GM18951 (cell line): ENCODE measurements around the gene UCK2.

Experiments
- POLR2A ChIP-seq: IDR thresholded peaks from 4 replicates; pipeline ENCODE4 v1.6.1; 2011; ENCODE audit warnings: mild to moderate bottlenecking; ENCODE audit not compliant: insufficient read length, insufficient read depth; ENCODE audit errors: extremely low read depth
- in situ Hi-C: fragments of 300-500 bp; cut with MboI; formaldehyde crosslinking; loops from one replicate; pipeline ENCODE4 v1.12.0; 2022; ENCODE audit warnings: low sequenced_read_pairs, mixed read lengths, inconsistent platforms; ENCODE audit not compliant: unreplicated experiment

Gene UCK2

GRCh38 chr1:165915932-165916348, 88.5 kb downstream of the UCK2 start:
- no peak for TF ChIP-seq POLR2A
- in situ Hi-C loops = no loop called here

- in situ Hi-C loops = no loop called here
- no peak for TF ChIP-seq POLR2A
Observed at GRCh38 chr1:165917166-165917565, 89.8 kb downstream of the UCK2 start.

GRCh38 chr1:165924117-165924516, 96.7 kb downstream of the UCK2 start:
- TF ChIP-seq POLR2A = no peak
- in situ Hi-C loops = no loop called here

- in situ Hi-C loops = loop anchor here (25.0 kb wide), 1 partner anchor 562 kb away; no protein-coding TSS in a partner anchor
- TF ChIP-seq POLR2A = no peak
Observed at GRCh38 chr1:165925498-165926079, 98.2 kb downstream of the UCK2 start.

GRCh38 chr1:165927169-165927568, 99.8 kb downstream of the UCK2 start:
- no peak for TF ChIP-seq POLR2A
- in situ Hi-C loops = loop anchor here (25.0 kb wide), 1 partner anchor 560 kb away; no protein-coding TSS in a partner anchor

DNA sequence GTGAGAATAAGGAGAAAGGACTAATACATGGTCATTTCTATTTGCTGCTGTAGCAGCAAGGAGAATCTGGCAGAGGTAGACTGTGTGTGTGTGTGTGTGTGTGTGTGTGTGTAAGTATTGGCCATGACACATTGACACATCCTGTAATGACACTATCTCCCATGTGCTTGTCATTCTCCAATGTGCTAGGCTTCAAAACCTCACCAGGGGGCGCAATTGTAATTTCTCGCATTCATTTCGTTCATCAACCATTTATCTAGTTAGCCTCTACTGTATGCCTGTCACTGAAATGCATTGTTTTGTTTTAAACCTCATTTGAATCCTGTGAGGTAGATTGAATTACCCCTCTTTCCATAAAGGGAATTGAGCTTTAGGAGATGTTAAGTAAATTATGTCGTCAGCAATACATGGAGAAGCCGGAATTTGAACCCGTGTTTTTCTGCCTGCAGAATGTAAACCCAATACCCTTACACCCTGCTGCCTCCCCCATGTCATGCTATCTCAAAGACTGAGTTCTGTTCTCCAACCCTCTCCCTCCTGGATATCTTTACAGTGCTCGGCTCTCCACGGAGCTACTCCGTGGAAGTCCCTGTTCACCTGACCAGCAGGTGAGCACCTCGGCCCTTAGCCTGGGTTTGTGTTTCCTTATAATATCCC, 100.8 kb downstream of the UCK2 start:
- in situ Hi-C loops = loop anchor here (25.0 kb wide), 1 partner anchor 559 kb away; no protein-coding TSS in a partner anchor
- no peak for TF ChIP-seq POLR2A

- TF ChIP-seq POLR2A = no peak
- in situ Hi-C loops = loop anchor here (25.0 kb wide), 1 partner anchor 556 kb away; no protein-coding TSS in a partner anchor
Observed at GRCh38 chr1:165930961-165931360, 103.5 kb downstream of the UCK2 start.

DNA sequence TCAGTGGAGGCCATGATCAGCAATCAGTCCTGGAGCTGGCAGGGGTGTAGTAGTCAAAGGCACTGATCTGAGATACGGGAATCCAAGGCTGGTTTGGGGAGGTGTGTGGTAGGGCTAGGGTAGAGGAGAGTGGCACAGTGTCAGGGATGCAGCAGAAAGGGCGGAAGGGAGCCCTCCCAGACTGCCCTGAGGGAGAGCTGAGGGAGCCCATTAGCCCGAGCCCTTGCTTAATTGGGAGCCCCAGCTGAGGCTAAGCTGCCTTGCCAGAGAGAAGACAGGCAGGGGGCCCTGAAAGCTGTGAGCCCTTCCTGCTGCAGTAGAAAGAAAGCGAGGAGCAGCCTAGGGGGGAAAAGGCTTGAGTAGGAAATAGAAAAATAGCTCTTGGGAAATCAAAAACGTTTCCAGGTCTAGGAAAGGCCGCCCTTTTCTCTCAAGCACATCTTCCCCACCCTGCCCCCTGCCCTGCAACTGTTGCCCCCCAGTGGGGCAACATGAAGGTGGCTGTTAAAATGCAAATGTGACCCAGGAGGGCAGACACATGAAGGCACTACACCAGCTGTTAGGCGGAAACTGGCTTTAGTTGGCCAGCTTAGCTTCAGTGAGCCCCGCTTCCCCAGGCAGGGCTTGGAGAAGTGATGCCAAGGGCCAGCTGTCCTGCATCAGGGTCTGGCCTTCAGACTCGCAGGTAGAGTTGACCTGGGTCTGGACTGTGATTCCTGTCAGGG, 106.2 kb downstream of the UCK2 start:
- in situ Hi-C loops = loop anchor here (25.0 kb wide), 1 partner anchor 554 kb away; no protein-coding TSS in a partner anchor
- no peak for TF ChIP-seq POLR2A

DNA sequence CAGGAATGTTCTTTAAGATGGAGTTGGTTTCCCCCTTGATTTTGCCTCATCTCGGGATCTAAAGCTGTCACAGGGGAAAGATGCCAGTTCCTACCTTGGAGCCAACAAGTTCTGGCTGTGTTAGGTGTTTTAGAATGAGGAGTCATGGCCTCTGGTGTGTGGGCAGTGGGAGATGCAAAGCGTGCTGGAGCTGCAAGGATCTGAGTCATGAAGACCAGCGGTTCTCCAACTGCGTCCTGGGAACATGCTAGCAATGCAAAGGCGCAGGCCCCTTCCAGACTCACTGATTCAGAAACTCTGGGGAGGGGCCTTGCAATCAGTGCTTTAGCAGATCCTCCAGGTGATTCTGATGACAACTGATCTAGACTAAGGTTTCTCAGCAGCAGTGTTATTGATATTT, 109.1 kb downstream of the UCK2 start:
- TF ChIP-seq POLR2A = no peak
- in situ Hi-C loops = loop anchor here (25.0 kb wide), 1 partner anchor 551 kb away; no protein-coding TSS in a partner anchor

DNA sequence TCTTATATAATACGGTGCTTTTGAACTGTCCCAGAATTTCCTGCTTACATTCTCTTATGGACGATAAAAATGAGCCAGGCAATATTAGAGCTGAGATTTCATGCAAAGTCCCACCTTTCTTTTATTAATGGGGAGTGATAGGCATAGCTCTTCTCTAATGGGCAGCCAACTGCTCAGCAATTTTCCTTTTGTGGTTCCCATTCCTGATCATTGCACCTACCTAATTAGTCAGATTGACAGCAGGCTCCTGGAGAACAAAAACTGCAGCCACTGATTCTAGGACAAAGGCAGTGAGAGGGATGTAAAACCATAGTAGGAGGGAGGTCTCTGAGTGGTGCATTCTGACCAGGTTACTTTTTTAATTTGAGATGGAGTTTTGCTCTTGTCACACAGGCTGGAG, 110.4 kb downstream of the UCK2 start:
- in situ Hi-C loops = loop anchor here (25.0 kb wide), 1 partner anchor 549 kb away; no protein-coding TSS in a partner anchor

GRCh38 chr1:165938844-165939243, 111.4 kb downstream of the UCK2 start:
- in situ Hi-C loops = loop anchor here (25.0 kb wide), 1 partner anchor 548 kb away; no protein-coding TSS in a partner anchor
- no peak for TF ChIP-seq POLR2A

More for the DNA sequence above, 110.4 kb downstream of the UCK2 start:
- no peak for TF ChIP-seq POLR2A

DNA sequence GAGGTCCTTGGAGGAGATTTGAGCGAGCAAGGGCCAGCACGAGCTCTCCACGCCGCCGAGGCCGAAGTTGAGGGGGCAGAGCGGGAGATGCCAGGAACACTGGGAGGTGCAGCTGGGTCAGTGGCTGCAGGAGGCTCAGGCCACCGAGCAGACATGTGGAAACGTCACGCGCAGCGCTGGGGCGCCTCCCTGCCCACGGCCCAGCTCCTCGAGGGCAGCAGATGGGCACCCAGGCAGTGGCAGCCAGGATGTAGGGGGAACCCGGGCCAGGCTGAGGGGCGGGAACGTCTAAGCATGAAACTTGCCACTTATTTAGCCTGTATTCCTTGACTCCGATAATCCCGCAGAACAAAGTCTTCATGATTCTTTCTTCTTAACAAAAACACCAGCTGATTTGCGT, 114.1 kb downstream of the UCK2 start:
- in situ Hi-C loops = loop anchor here (25.0 kb wide), 1 partner anchor 546 kb away; no protein-coding TSS in a partner anchor
- no peak for TF ChIP-seq POLR2A

DNA sequence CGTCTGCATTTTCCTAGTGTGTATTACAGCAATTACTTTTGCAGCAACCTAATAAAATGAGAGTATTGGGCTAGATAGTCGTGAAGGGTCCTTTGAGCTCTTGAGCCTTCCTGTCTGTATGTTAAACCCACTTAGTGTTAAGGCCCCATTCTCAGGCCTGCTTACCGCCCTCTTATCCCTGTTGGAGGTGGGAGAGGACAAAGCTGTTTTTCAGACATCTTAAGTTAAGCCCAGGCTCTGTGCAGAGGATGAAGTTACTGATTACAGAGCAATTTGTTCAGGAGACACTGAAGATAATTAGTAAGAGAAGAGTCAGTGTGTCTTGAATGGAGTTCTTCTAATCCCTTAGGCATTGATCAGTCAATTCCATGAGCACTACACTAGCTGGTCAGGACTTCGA, 114.6 kb downstream of the UCK2 start:
- in situ Hi-C loops = loop anchor here (25.0 kb wide), 1 partner anchor 545 kb away; no protein-coding TSS in a partner anchor
- no peak for TF ChIP-seq POLR2A
